Pulmonary artery endothelial cell (primary cell): ENCODE measurements around the gene NCLN. TPM values are rescaled to one million over a fixed set of nuclear protein-coding genes. Genes with fewer than 3 reads are reported as not detected.

Experiments
- DNase-seq: peaks from one replicate; pipeline ENCODE4 v3.0.0-alpha.2; 2011; ENCODE audit warnings: low read depth, low spot score
- total RNA-seq: library from RNA; depleted of rRNA; stranded (reverse); fragments of >200 nt; gene quantifications from 2 replicates; pipeline ENCODE4 v1.2.3, GENCODE V29; 2014

NCLN gene, protein sequence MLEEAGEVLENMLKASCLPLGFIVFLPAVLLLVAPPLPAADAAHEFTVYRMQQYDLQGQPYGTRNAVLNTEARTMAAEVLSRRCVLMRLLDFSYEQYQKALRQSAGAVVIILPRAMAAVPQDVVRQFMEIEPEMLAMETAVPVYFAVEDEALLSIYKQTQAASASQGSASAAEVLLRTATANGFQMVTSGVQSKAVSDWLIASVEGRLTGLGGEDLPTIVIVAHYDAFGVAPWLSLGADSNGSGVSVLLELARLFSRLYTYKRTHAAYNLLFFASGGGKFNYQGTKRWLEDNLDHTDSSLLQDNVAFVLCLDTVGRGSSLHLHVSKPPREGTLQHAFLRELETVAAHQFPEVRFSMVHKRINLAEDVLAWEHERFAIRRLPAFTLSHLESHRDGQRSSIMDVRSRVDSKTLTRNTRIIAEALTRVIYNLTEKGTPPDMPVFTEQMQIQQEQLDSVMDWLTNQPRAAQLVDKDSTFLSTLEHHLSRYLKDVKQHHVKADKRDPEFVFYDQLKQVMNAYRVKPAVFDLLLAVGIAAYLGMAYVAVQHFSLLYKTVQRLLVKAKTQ
- 61.1 and 76.9 TPM in 2 replicates for total RNA-seq

DNA sequence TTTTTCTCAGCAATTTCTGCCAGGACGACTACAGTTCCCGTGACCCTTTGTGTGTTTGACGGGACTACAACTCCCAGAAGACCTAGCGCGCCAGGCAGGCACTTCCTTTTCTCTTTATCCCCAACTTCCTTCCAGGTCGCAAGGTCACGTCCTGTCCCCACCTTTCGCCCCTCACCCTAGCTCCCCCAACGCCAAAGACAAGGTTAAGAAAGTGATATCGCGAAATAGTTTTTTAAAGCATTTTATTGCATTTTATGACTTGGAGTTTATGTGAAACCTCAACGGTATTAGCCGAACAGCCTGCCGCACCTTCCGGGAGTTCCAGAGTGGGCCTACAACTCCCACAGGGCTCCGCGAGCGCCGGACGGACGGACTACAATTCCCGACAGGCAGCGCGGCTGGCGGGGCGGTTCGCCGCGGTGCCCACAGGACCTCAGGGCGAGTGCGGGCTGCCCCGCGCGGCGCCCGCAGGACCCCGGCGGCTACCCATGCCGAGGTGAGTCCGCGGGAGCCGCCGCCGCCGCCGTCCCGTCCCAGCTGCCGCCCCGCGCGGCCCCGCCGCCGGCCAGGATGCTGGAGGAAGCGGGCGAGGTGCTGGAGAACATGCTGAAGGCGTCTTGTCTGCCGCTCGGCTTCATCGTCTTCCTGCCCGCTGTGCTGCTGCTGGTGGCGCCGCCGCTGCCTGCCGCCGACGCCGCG lies at the start of gene NCLN:
Gene NCLN, plus strand, starts transcription at position 470 of the 699 bp plus-strand sequence. Its CDS starts 101 bp downstream, at position 571.
- DNase-seq = peak; percentile 72

- no peak for DNase-seq
Observed at GRCh38 chr19:3135961-3136683, 49.6 kb upstream of the NCLN start, which contains the start of gene GNA15. GNA15 (plus strand) TSS chr19:3136033; CDS start chr19:3136451, 418 bp downstream.

DNA sequence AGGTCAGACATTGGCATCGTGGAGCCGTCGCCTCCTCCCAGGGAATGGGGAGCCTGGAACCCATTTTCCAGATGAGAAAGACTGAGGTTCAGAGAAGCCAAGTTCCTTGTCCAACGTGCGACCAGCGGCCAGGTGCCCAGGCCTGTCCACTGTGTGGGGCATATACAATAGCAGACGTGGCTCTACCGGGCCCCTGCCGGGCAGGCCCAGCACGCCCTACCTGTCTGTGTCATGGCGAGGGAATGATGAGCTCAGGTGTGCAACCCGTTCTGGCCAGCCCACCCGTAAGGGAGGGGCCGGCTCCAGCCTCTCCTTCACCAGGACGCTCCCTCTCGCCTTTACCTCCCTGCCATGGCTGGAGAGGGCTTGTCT lies 49.1 kb upstream of the NCLN start:
- no peak for DNase-seq

GRCh38 chr19:3137119-3137518 lies 48.6 kb upstream of the NCLN start:
- no peak for DNase-seq

DNA sequence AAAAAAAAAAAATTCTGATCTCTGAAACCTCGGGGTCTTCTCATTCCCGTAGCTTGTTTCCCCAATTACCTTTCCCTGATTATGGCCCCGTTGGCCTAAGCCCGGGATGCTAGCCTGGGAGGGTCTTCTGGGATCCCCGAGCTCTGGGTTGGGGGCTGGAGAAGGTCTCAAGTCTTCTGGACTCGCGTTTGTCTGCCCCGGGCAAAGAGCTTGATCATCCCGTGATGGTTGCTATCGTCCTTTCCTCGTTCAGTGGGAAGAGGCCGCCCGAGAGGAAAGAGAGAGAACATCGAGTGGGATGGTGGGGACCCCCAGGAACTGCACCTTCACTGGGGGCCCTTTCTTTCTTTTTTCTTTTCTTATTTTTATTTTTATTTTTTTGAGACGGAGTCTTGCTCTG lies 47.5 kb upstream of the NCLN start:
- no peak for DNase-seq

DNA sequence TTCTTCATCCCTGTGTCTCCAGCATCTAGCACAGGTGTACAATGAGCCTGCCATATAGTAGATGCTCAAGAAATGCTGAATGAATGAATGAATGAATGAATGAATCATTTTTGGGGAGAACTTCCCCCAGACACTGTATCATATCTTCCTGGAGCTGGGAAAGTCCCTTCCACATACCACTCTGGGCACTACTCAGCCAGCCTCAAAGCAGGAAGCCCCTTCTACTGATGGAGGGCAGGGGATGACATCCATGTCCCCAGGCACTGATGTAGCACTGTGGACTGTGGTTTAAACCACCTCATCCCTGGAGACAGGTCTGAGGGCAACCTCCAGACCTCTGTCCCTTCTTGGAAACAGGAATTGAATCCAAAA lies 45.1 kb upstream of the NCLN start:
- no peak for DNase-seq

- DNase-seq = peak; percentile 71
Observed at GRCh38 chr19:3142292-3142670, 43.4 kb upstream of the NCLN start.

DNA sequence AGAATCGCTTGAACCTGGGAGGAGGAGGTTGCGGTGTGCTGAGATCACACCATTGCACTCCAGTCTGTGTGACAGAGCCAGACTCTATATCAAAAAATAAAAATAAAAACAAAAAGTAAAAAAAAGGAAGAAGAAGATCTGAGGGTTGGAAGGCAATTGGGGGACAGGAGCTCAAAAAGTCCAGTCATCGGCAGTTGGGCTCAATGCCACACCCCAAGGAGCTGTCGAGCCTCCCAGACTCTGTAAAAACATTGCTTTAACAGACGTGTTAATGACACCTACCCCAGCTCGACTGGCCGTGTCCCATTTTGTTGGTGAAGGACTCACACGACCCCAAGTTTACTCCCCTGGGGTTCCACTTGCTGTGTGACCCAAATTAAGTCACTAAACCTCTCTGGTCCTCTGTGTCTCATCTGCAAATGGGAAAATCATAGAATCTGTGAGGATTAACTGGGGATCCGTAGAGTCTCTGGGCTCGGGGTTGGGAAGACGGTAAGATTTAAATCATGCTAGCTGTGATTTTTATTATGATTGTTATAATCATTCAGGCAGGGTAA lies 42.9 kb upstream of the NCLN start:
- DNase-seq = no peak

- DNase-seq = no peak
Observed at GRCh38 chr19:3145909-3146676, 39.6 kb upstream of the NCLN start.

DNA sequence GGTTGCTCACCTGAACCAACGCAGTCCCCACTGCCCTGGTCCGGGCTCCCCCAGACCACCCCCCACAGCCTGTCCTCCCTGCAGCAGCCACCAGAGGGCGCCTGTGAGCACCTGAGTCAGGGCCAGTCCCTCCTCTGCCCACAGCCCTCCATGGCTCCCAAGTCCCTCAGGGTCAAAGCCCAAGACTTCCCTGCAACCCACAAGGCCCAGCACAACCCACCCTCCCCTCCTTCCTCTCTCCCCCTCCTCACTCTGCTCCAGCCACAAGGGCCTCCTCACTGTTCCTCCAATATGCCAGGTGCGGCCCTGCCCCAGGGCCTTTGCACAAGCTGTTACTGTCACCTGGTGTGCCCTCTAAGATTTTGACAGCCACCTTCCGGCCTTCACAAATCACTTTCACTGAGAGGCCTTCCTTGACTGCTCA lies 39.0 kb upstream of the NCLN start:
- DNase-seq = no peak

DNA sequence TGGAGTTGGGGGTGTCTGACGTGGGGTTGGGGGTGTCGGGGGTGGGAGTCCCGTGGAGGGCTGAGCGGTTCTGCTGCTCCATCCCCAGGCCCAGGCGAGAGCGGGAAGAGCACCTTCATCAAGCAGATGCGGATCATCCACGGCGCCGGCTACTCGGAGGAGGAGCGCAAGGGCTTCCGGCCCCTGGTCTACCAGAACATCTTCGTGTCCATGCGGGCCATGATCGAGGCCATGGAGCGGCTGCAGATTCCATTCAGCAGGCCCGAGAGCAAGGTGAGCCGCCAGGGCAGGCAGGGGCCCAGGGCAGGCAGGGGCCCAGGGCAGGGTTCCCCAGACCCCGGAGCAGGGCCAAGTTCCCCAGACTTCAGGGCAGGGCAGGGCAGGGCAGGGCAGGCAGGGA lies 37.2 kb upstream of the NCLN start:
- DNase-seq = no peak

DNA sequence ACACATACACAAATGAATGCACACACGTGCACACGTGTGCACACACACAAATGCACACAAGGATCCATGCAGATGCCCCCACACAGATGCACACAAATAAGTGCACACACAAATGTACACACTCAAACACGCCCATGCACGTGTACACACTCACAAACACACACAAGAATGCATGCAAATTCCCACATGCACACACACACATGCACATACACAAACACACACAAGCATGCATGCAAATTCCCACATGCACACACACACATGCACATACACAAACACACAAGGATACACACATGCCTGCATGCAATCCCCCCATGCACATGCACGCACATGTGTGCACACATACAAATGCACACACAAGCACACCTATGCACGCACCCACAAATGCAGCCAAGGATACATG lies 36.6 kb upstream of the NCLN start:
- no peak for DNase-seq

DNA sequence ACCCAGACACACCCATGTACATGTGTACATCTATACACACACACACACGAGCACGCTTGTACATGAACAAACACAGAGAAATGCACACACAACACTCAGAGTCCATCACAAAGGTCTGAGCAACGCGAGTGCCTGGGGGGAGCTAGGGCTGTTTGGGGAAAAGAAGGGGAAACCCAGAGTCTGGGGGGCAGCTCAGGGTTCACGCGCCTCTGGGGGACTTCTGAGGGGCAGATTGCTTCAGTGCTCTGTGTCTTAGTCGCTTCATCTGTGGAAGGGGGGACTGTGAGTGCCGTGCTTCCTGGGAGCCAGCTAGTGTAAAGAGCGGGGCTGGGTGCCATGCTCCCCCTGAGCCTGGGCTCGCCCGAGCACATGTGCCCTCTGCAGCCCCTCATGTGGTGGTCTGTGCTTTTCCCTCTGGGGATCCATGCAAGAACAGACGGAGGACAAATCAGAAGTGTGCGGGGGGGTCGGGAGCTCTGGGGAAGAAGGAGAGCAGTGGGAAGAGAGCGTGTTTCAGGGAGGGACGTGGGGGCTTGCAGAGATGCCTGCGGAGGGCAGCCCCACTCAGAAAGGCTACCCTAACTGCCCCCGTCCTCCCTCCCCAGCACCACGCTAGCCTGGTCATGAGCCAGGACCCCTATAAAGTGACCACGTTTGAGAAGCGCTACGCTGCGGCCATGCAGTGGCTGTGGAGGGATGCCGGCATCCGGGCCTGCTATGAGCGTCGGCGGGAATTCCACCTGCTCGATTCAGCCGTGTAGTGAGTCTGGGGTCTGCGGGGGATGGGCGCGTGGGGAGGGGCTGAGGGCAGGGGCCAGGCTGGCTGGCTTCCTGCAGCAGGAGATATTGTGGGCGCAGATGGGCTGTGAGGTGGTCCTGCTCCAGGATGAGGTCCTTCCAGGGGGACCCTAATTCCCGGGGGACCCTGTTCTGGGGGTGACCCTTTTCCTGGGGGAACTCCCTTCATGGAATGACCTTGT lies 35.9 kb upstream of the NCLN start:
- no peak for DNase-seq

- no peak for DNase-seq
Observed at GRCh38 chr19:3150739-3151329, 34.9 kb upstream of the NCLN start.

DNA sequence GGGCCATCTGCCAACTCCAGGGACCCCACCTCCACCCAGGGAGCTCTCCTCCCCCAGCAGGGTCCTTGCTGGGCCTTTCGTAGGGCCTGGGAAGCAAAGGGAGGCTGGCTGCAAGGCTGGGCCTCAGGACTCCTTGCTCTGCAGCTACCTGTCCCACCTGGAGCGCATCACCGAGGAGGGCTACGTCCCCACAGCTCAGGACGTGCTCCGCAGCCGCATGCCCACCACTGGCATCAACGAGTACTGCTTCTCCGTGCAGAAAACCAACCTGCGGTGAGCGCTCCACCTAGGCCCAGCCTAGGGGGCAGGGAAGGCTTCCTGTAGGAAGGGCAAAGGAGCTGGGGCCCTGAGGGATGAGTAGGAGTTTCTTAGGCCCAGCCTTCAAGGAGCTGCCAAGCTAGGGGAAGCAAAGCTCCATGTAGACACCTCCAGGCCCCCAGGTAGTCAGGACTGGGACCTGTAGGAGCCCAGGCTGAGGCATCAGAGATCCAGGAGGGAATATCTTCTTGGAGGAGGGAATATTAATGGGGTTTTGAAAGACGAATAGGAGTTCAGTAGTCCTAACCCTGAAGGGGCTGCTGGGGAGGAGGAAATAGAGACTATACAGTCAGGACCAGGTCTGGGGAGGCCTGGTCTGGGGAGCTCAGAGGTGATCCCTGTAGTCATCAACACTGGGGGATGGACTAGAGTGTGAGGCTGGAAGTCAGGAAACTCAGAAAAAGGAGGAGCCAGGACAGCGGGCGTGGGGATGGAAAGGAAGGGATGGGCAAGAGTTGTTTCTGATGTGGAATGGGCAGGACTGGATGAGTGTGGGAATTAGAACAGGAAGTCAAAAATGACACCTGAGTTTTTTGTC lies 33.9 kb upstream of the NCLN start:
- no peak for DNase-seq

- no peak for DNase-seq
Observed at GRCh38 chr19:3152419-3152780, 33.3 kb upstream of the NCLN start.

GRCh38 chr19:3153286-3154230 lies 32.2 kb upstream of the NCLN start:
- DNase-seq = no peak
